ENCODE data around the gene CDCP2.

CDCP2 gene

DNA sequence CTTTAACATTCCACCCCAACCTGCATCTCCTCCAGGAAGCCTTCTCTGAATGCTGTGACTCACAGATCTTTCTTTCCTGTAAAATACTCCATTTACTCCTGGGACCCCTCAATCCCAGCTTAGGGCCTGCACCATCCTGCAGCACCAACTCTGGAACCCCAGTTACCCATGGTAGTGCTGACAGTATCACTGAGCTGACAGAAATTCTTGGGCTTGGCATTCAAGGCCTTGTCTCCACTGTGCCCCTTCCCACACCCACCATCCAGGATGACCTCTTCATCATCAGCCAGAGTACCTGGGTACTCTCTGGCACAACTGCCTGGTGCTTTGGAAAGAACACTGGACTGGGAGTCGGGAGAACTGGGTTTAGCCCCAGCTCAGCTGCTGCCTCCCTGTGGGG lies 38.7 kb upstream of the CDCP2 start:
- no peaks in the 10 kb centered on the region for H3K27me3 ChIP-seq
- H3K9me3 ChIP-seq: no peaks in the 10 kb centered on the region
- H3K4me1 ChIP-seq (ENCODE audit: control insufficient read depth in 1 of 2, insufficient read depth in 1 of 2, low read depth in 1 of 2, low read length in 1 of 2): no peaks in the 10 kb centered on the region
- peaks cover 22% of the 10 kb centered on the region for H3K36me3 ChIP-seq
- H3K27ac ChIP-seq: no peak overlapping the region
- TF ChIP-seq CTCF (IDR thresholded peaks at IDR 0.05): no peak
- H3K4me3 ChIP-seq (ENCODE audit: low read depth in 1 of 2, low read length in 1 of 2): no peak overlapping the region

- TF ChIP-seq CTCF (IDR thresholded peaks at IDR 0.05): no peak
- H3K36me3 ChIP-seq: peaks cover 19% of the 10 kb centered on the region
- no peak overlapping the region for H3K4me3 ChIP-seq (ENCODE audit: low read depth in 1 of 2, low read length in 1 of 2)
- no peaks in the 10 kb centered on the region for H3K27me3 ChIP-seq
- H3K4me1 ChIP-seq (ENCODE audit: control insufficient read depth in 1 of 2, insufficient read depth in 1 of 2, low read depth in 1 of 2, low read length in 1 of 2): no peaks in the 10 kb centered on the region
- H3K9me3 ChIP-seq: no peaks in the 10 kb centered on the region
- H3K27ac ChIP-seq: no peak overlapping the region
Measured at GRCh38 chr1:54190526-54190925, 37.7 kb upstream of the CDCP2 start.

DNA sequence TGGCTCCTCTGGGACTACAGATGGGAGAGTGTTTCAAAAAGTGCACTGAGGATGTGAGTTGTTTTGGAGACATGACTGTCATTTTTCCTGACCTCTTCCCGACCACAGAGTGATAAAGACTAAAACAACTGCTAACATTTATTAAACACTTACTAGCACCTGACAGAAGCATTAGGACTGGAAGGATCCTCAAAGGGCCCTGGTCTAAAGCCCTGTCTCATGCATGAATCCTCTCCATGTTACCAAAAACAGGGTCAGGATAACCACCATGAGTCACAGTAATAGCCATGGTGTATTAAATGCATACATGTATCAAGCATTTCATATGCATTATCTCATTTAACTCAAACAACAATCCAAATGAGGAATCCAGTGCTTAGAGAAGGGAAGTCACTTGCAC lies 35.5 kb upstream of the CDCP2 start:
- TF ChIP-seq CTCF (IDR thresholded peaks at IDR 0.05): no peak
- H3K9me3 ChIP-seq: no peaks in the 10 kb centered on the region
- no peak overlapping the region for H3K27ac ChIP-seq
- H3K4me1 ChIP-seq (ENCODE audit: control insufficient read depth in 1 of 2, insufficient read depth in 1 of 2, low read depth in 1 of 2, low read length in 1 of 2): no peaks in the 10 kb centered on the region
- H3K4me3 ChIP-seq (ENCODE audit: low read depth in 1 of 2, low read length in 1 of 2): no peak overlapping the region
- H3K27me3 ChIP-seq: no peaks in the 10 kb centered on the region
- peaks cover 13% of the 10 kb centered on the region for H3K36me3 ChIP-seq

DNA sequence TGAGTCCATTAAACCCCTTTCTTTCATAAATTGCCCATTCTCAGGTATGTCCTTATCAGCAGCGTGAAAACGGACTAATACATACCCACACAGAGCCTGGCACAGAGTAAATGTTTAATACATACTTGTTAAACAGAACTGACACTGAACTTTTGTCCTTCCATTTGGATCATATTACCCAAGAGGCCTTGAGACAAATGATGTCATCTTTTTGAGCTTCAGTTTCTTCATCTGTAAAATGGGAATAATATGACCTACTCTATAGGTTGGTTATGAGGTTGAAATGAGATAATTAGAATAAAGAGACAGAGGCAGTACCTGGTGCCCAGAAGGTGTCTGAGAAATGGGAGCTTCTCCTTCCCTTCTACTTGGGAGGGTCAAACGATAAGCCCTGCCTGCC lies 33.3 kb upstream of the CDCP2 start:
- Histone ChIP-seq H3K4me1 (ENCODE audit: control insufficient read depth in 1 of 2, insufficient read depth in 1 of 2, low read depth in 1 of 2, low read length in 1 of 2) (no peaks in the 10 kb centered on the region), H3K27me3 (no peaks in the 10 kb centered on the region), H3K9me3 (no peaks in the 10 kb centered on the region), H3K36me3 (peaks cover 13% of the 10 kb centered on the region), H3K27ac (no peak overlapping the region), H3K4me3 (ENCODE audit: low read depth in 1 of 2, low read length in 1 of 2) (no peak overlapping the region)
- TF ChIP-seq CTCF (IDR thresholded peaks at IDR 0.05): no peak

DNA sequence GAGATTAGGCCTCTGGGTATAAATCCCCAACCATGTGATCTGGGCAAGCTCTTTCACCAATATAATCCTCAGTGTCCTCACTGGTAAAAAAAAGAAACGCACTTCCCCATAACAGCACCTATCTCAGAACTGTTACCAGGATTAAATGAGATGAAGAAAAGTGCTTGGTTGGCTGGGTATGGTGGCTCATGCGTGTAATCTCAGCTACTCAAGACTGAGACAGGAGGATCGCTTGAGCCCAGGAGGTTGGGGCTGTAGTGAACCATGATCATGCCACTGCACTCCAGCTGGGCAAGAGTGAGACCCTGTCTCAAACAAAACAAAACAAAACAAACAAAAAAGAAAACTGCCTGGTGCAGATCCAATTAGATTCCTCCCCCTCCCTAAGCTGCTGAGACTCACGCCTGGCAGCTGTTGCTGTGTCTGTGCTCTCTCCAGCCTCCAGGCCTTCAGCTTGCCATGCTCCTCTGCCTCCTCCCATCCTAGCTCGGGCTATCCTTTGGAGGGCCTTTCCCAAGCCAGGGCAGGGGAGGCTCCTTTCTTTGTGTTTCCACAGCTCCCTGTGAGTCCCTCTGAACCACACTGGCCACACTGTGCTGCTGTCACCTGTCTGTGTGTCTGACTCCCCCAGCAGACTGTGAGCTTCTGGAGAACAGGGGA lies 28.0 kb upstream of the CDCP2 start:
- Histone ChIP-seq H3K27ac (no peak overlapping the region), H3K9me3 (no peaks in the 10 kb centered on the region)
- TF ChIP-seq CTCF (IDR thresholded peaks at IDR 0.05): no peak

More for the DNA sequence above, 28.0 kb upstream of the CDCP2 start:
- Histone ChIP-seq H3K27me3 (no peaks in the 10 kb centered on the region), H3K4me1 (ENCODE audit: control insufficient read depth in 1 of 2, insufficient read depth in 1 of 2, low read depth in 1 of 2, low read length in 1 of 2) (no peaks in the 10 kb centered on the region), H3K36me3 (peaks cover 7% of the 10 kb centered on the region), H3K4me3 (ENCODE audit: low read depth in 1 of 2, low read length in 1 of 2) (no peak overlapping the region)
